HCT116 (cell line): ENCODE data around the gene DTD1. TPM values are rescaled to one million over a fixed set of nuclear protein-coding genes. Genes with fewer than 3 reads are reported as not detected.

Experiments used
- ATAC-seq: fragments of 200-7000 bp; cut with Tn5 transposase; 2 replicates; pipeline ENCODE4 v1.9.1; 2020; ENCODE audit warnings: mild to moderate bottlenecking, moderate library complexity
- BruUV-seq: library from RNA; stranded (reverse); fragments of 400-500 nt; replicated peaks from 2 replicates; lab custom pipeline; 2021; lab: Mats Ljungman, UMichigan
- CTCF ChIA-PET: fragments of 300-600 bp; sonication (Branson Sonifier 250); formaldehyde crosslinking; loops from one replicate; lab custom pipeline; 2021; ENCODE audit warnings: antibody characterized with exemption; lab: Charles Lee
- POLR2A ChIA-PET: fragments of 300-600, 350-600 bp; sonication (Branson Sonifier 250); formaldehyde crosslinking; loops from one replicate; lab custom pipeline; 2021; ENCODE audit warnings: antibody characterized with exemption; lab: Charles Lee
- RAD21 ChIA-PET, 2 experiments: fragments of 300-600 bp; sonication (Branson Sonifier 250); formaldehyde crosslinking; loops; one replicate each; lab custom pipeline; 2023; ENCODE audit warnings: low total read pairs in 2 of 2; ENCODE audit not compliant: uncharacterized antibody in 2 of 2, unreplicated experiment in 2 of 2, low non-redundant PET in 1 of 2; lab: Charles Lee
- DNase-seq: peaks from one replicate; pipeline ENCODE4 v3.0.0-alpha.2; 2010; ENCODE audit warnings: low read depth, low spot score
- H2AFZ ChIP-seq: fragments of 200-600 bp; shearing (Covaris generic), sonication (generic); 2 replicates; pipeline ENCODE4 v1.6.1; 2017; ENCODE audit warnings: low read depth, mixed run types, mixed read lengths, antibody characterized with exemption, low read length; ENCODE audit not compliant: poor library complexity, severe bottlenecking
- H3K27ac ChIP-seq: 2 replicates; pipeline ENCODE4 v1.5.1; 2012; ENCODE audit warnings: low read depth, low read length
- H3K27me3 ChIP-seq: fragments of 200-600 bp; sonication (generic); 2 replicates; pipeline ENCODE4 v1.6.1; 2016; ENCODE audit warnings: mixed run types, low read length, mixed read lengths; ENCODE audit not compliant: insufficient read depth
- H3K36me3 ChIP-seq, 2 experiments: fragments of 200-500 bp in 1 of 2; fragments of 200-600 bp in 1 of 2; sonication (Bioruptor generic) in 1 of 2; sonication (generic) in 1 of 2; 2 replicates each; pipeline versions ENCODE4 v1.5.1 to v1.6.1; 2014 to 2016; ENCODE audit warnings: low read length in 2 of 2, inconsistent platforms in 1 of 2, mixed read lengths in 1 of 2, mixed run types in 1 of 2; ENCODE audit not compliant: insufficient read depth in 2 of 2, control insufficient read depth in 1 of 2
- H3K4me1 ChIP-seq, 2 experiments: fragments of 200-600 bp in 1 of 2; sonication (generic) in 1 of 2; 2 replicates each; pipeline versions ENCODE4 v1.5.1 to v1.6.1; 2012 to 2017; ENCODE audit warnings: low read length in 2 of 2, inconsistent platforms in 1 of 2, mild to moderate bottlenecking in 1 of 2, mixed read lengths in 1 of 2, mixed run types in 1 of 2, moderate library complexity in 1 of 2; ENCODE audit not compliant: insufficient read depth in 2 of 2, control insufficient read depth in 1 of 2
- H3K4me2 ChIP-seq: fragments of 200-600 bp; sonication (generic); 2 replicates; pipeline ENCODE4 v1.6.1; 2017; ENCODE audit warnings: mixed run types, low read length, mixed read lengths
- H3K4me3 ChIP-seq, 2 experiments: fragments of 200-600 bp in 1 of 2; sonication (generic) in 1 of 2; replicated peaks in 1 of 2; 2 replicates each; pipeline ENCODE4 v1.5.1; 2011 to 2016; ENCODE audit warnings: low read length in 2 of 2, control low read depth in 1 of 2, low read depth in 1 of 2, mild to moderate bottlenecking in 1 of 2, mixed read lengths in 1 of 2, mixed run types in 1 of 2
- H3K79me2 ChIP-seq: fragments of 200-600 bp; sonication (generic); 2 replicates; pipeline ENCODE4 v1.6.1; 2017; ENCODE audit warnings: mild to moderate bottlenecking, mixed run types, low read length, moderate library complexity, mixed read lengths; ENCODE audit not compliant: insufficient read depth
- H3K9ac ChIP-seq: fragments of 200-600 bp; sonication (generic); 2 replicates; pipeline ENCODE4 v1.6.1; 2016; ENCODE audit warnings: low read length, mixed read lengths
- H3K9me2 ChIP-seq: fragments of 200-600 bp; sonication (generic), shearing (Covaris generic); 2 replicates; pipeline ENCODE4 v1.6.1; 2017; ENCODE audit warnings: mixed run types, mild to moderate bottlenecking, moderate library complexity; ENCODE audit not compliant: insufficient read depth
- H3K9me3 ChIP-seq, 2 experiments: fragments of 200-500 bp in 1 of 2; fragments of 200-600 bp in 1 of 2; sonication (Bioruptor generic) in 1 of 2; sonication (generic) in 1 of 2; 2 replicates each; pipeline ENCODE4 v1.6.1; 2014 to 2017; ENCODE audit warnings: low read length in 2 of 2, mixed read lengths in 2 of 2, inconsistent platforms in 1 of 2, low read depth in 1 of 2, mild to moderate bottlenecking in 1 of 2, mixed run types in 1 of 2, moderate library complexity in 1 of 2; ENCODE audit not compliant: control insufficient read depth in 1 of 2, insufficient read depth in 1 of 2
- H4K20me1 ChIP-seq: fragments of 200-600 bp; sonication (generic), shearing (Covaris generic); 2 replicates; pipeline ENCODE4 v1.6.1; 2017; ENCODE audit warnings: mixed run types, mild to moderate bottlenecking, moderate library complexity; ENCODE audit not compliant: insufficient read depth
- CEBPB ChIP-seq: IDR thresholded peaks from 2 replicates; pipeline ENCODE4 v1.6.1; 2012; ENCODE audit warnings: low read depth
- EGR1 ChIP-seq: IDR thresholded peaks from 2 replicates; pipeline ENCODE4 v1.6.1; 2012; ENCODE audit warnings: low read depth
- ELF1 ChIP-seq: IDR thresholded peaks from 2 replicates; pipeline ENCODE4 v1.6.1; 2012; ENCODE audit warnings: low read depth, borderline replicate concordance
- EZH2 ChIP-seq: fragments of 200-600 bp; sonication (generic); IDR thresholded peaks from 2 replicates; pipeline ENCODE4 v1.6.1; 2017; ENCODE audit warnings: antibody characterized with exemption, mixed run types
- EZH2phosphoT487 ChIP-seq: fragments of 200-600 bp; IDR thresholded peaks from 2 replicates; pipeline ENCODE4 v1.6.1; 2018; ENCODE audit warnings: antibody characterized with exemption, borderline replicate concordance
- JUND ChIP-seq: IDR thresholded peaks from 2 replicates; pipeline ENCODE4 v1.6.1; 2012
- POLR2A ChIP-seq: IDR thresholded peaks from 2 replicates; pipeline ENCODE4 v1.7.0; 2011; ENCODE audit warnings: borderline replicate concordance; ENCODE audit not compliant: insufficient read depth, insufficient read length; ENCODE audit errors: extremely low read depth
- RAD21 ChIP-seq: IDR thresholded peaks from 2 replicates; pipeline ENCODE4 v1.6.1; 2012; ENCODE audit warnings: low read depth, mild to moderate bottlenecking
- SRF ChIP-seq: IDR thresholded peaks from 2 replicates; pipeline ENCODE4 v1.6.1; 2012; ENCODE audit warnings: low read depth
- YY1 ChIP-seq: IDR thresholded peaks from 2 replicates; pipeline ENCODE4 v1.6.1; 2011; ENCODE audit warnings: low read length, low read depth, moderate library complexity, mild to moderate bottlenecking; ENCODE audit not compliant: insufficient replicate concordance; ENCODE audit errors: extremely low read depth
- ZFX ChIP-seq: fragments of 450-650 bp; IDR thresholded peaks from 2 replicates; pipeline ENCODE4 v1.6.1; 2017
- ZNF274 ChIP-seq: fragments of 200-500 bp; sonication (Bioruptor generic); IDR thresholded peaks from 2 replicates; pipeline ENCODE4 v1.6.1; 2014; ENCODE audit warnings: mild to moderate bottlenecking, low read depth, low read length, inconsistent platforms
- intact Hi-C: fragments of 100-400 bp; cut with micrococcal nuclease; formaldehyde crosslinking; loops from 2 replicates; pipeline ENCODE4 v1.10.0; 2022
- total RNA-seq: library from RNA; stranded (reverse); gene quantifications from one replicate; pipeline ENCODE4 v1.2.1, GENCODE V29; 2021; ENCODE audit not compliant: unreplicated experiment
- TF ChIP-seq, protein P1 (sequence below), 3 experiments: fragments of 200-600 bp in 1 of 3; sonication (generic) in 1 of 3; IDR thresholded peaks in 2 of 3; conservative IDR thresholded peaks in 1 of 3; 2 replicates each; pipeline ENCODE4 v1.5.1; 2012 to 2017; ENCODE audit warnings: low read depth in 2 of 3, low read length in 2 of 3, antibody characterized with exemption in 1 of 3, borderline replicate concordance in 1 of 3, control low read depth in 1 of 3, mild to moderate bottlenecking in 1 of 3, mixed read lengths in 1 of 3, mixed run types in 1 of 3, moderate library complexity in 1 of 3; ENCODE audit not compliant: insufficient read depth in 1 of 3
- TF ChIP-seq, protein P2 (sequence below): IDR thresholded peaks from 2 replicates; pipeline ENCODE4 v1.6.1; 2012
- TF ChIP-seq, protein P3 (sequence below): IDR thresholded peaks from 2 replicates; pipeline ENCODE4 v1.6.1; 2012; ENCODE audit warnings: low read depth

DTD1 gene
- total RNA-seq, 1 experiment from 2014 or later: 54.5 TPM

DNA sequence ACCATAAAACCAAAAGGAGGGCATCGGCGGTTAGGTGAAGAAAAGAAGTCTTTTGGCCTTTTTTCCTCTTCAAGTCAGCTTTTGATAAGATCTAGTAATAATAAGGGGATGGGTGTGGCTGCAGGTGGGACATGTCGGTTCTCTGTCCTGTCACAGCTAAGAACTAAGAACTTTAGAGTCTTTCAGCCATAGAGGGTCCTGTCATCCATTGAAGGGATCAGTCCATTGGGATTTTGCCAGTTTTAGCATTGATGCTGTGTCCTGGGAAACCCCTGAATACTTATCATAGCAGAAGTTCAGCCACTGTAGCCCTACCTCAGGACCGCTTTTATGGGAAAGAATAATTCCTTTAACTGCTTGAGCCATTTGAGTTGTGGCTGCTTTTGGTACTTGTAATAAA is 207.5 kb downstream of the DTD1 start:
- ATAC-seq (no peak), DNase-seq (no peak)
- CTCF ChIA-PET: no interaction called here
- no peak overlapping the region for H3K9ac ChIP-seq
- RAD21 ChIA-PET: no interaction called here
- no peak overlapping the region for H2AFZ ChIP-seq
- no peaks in the 10 kb centered on the region for H3K36me3 ChIP-seq
- no peaks in the 10 kb centered on the region for H3K79me2 ChIP-seq
- H3K27me3 ChIP-seq: peaks cover 8% of the 10 kb centered on the region
- no peaks in the 10 kb centered on the region for H3K9me3 ChIP-seq
- H3K4me2 ChIP-seq: no peak overlapping the region
- peaks cover 5 to 6% of the 10 kb centered on the region in 2 experiments; a peak in 2 of 4 replicates for H3K4me1 ChIP-seq
- H3K27ac ChIP-seq: no peak overlapping the region
- TF ChIP-seq SRF (no peak), EZH2 (no peak), ELF1 (no peak), ZNF274 (no peak), EGR1 (no peak), YY1 (no peak), POLR2A (no peak), EZH2phosphoT487 (no peak), JUND (no peak), ZFX (no peak), CEBPB (no peak), RAD21 (no peak)
- TF ChIP-seq, protein P1, sequence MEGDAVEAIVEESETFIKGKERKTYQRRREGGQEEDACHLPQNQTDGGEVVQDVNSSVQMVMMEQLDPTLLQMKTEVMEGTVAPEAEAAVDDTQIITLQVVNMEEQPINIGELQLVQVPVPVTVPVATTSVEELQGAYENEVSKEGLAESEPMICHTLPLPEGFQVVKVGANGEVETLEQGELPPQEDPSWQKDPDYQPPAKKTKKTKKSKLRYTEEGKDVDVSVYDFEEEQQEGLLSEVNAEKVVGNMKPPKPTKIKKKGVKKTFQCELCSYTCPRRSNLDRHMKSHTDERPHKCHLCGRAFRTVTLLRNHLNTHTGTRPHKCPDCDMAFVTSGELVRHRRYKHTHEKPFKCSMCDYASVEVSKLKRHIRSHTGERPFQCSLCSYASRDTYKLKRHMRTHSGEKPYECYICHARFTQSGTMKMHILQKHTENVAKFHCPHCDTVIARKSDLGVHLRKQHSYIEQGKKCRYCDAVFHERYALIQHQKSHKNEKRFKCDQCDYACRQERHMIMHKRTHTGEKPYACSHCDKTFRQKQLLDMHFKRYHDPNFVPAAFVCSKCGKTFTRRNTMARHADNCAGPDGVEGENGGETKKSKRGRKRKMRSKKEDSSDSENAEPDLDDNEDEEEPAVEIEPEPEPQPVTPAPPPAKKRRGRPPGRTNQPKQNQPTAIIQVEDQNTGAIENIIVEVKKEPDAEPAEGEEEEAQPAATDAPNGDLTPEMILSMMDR (IDR thresholded peaks at IDR 0.05 in 2 of 3, conservative IDR thresholded peaks at IDR 0.05 in 1 of 3; ENCODE audit: borderline replicate concordance in 1 of 3, insufficient read depth in 1 of 3, low read depth in 2 of 3, low read length in 2 of 3): no peak
- TF ChIP-seq, protein P2, sequence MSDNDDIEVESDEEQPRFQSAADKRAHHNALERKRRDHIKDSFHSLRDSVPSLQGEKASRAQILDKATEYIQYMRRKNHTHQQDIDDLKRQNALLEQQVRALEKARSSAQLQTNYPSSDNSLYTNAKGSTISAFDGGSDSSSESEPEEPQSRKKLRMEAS: no peak
- TF ChIP-seq, protein P3, sequence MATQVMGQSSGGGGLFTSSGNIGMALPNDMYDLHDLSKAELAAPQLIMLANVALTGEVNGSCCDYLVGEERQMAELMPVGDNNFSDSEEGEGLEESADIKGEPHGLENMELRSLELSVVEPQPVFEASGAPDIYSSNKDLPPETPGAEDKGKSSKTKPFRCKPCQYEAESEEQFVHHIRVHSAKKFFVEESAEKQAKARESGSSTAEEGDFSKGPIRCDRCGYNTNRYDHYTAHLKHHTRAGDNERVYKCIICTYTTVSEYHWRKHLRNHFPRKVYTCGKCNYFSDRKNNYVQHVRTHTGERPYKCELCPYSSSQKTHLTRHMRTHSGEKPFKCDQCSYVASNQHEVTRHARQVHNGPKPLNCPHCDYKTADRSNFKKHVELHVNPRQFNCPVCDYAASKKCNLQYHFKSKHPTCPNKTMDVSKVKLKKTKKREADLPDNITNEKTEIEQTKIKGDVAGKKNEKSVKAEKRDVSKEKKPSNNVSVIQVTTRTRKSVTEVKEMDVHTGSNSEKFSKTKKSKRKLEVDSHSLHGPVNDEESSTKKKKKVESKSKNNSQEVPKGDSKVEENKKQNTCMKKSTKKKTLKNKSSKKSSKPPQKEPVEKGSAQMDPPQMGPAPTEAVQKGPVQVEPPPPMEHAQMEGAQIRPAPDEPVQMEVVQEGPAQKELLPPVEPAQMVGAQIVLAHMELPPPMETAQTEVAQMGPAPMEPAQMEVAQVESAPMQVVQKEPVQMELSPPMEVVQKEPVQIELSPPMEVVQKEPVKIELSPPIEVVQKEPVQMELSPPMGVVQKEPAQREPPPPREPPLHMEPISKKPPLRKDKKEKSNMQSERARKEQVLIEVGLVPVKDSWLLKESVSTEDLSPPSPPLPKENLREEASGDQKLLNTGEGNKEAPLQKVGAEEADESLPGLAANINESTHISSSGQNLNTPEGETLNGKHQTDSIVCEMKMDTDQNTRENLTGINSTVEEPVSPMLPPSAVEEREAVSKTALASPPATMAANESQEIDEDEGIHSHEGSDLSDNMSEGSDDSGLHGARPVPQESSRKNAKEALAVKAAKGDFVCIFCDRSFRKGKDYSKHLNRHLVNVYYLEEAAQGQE: no peak
- no TSS peak for BruUV-seq
- H3K4me3 ChIP-seq: no peak overlapping the region
- POLR2A ChIA-PET: no interaction called here
- intact Hi-C loops: no loop called here
- no peaks in the 10 kb centered on the region for H3K9me2 ChIP-seq
- H4K20me1 ChIP-seq: no peaks in the 10 kb centered on the region
